DND-41 (cell line): ENCODE data around the gene CCNYL1.
"Not testable (repeated sequence)": the region's sequence is repeated elsewhere in the genome, so short reads cannot be mapped to it uniquely, and the experiment has no call there.

Experiments used
- ATAC-seq: fragments of 200-7000 bp; cut with Tn5 transposase; 3 replicates; pipeline ENCODE4 v1.9.1; 2021; ENCODE audit warnings: low read depth; ENCODE audit not compliant: insufficient read depth
- DNase-seq: peaks from one replicate; pipeline ENCODE4 v3.0.0-alpha.2; 2020
- H2AFZ ChIP-seq: 2 replicates; pipeline ENCODE4 v1.6.0; 2012; ENCODE audit warnings: low read depth, low read length
- H3K27ac ChIP-seq: 2 replicates; pipeline ENCODE4 v1.5.1; 2012; ENCODE audit warnings: low read length, inconsistent platforms
- H3K27me3 ChIP-seq: fragments of 200-600 bp; sonication (generic); 2 replicates; pipeline ENCODE4 v1.6.0; 2012; ENCODE audit warnings: low read length, mild to moderate bottlenecking, inconsistent platforms; ENCODE audit not compliant: insufficient read depth, poor library complexity
- H3K36me3 ChIP-seq: 2 replicates; pipeline ENCODE4 v1.5.1; 2012; ENCODE audit warnings: low read length, inconsistent platforms; ENCODE audit not compliant: insufficient read depth
- H3K4me1 ChIP-seq: 2 replicates; pipeline ENCODE4 v1.5.1; 2012; ENCODE audit warnings: mild to moderate bottlenecking, low read length; ENCODE audit not compliant: insufficient read depth
- H3K4me2 ChIP-seq: 2 replicates; pipeline ENCODE4 v1.6.0; 2012; ENCODE audit warnings: mild to moderate bottlenecking, moderate library complexity, low read length, inconsistent platforms; ENCODE audit not compliant: insufficient read depth
- H3K4me3 ChIP-seq, 2 experiments: fragments of 200-600 bp in 1 of 2; shearing (Covaris generic) in 1 of 2; 2 replicates each; pipeline ENCODE4 v1.5.1; 2012 to 2016; ENCODE audit warnings: inconsistent platforms in 2 of 2, low read length in 2 of 2, mild to moderate bottlenecking in 2 of 2, low read depth in 1 of 2, moderate library complexity in 1 of 2
- H3K79me2 ChIP-seq: 2 replicates; pipeline ENCODE4 v1.6.0; 2012; ENCODE audit warnings: low read length, inconsistent platforms; ENCODE audit not compliant: insufficient read depth
- H3K9ac ChIP-seq: 2 replicates; pipeline ENCODE4 v1.6.0; 2012; ENCODE audit warnings: low read depth, mild to moderate bottlenecking, inconsistent platforms, low read length, moderate library complexity
- H3K9me3 ChIP-seq: 2 replicates; pipeline ENCODE4 v1.5.1; 2012; ENCODE audit warnings: low read length, moderate library complexity, mild to moderate bottlenecking, inconsistent platforms; ENCODE audit not compliant: insufficient read depth, severe bottlenecking
- H4K20me1 ChIP-seq: 2 replicates; pipeline ENCODE4 v1.6.0; 2012; ENCODE audit warnings: low read length; ENCODE audit not compliant: insufficient read depth
- EZH2 ChIP-seq: IDR thresholded peaks from 3 replicates; pipeline ENCODE4 v1.6.1; 2012; ENCODE audit warnings: borderline replicate concordance, low read depth, mild to moderate bottlenecking, moderate library complexity, low read length, inconsistent platforms; ENCODE audit not compliant: severe bottlenecking
- TF ChIP-seq, protein P1 (sequence below): IDR thresholded peaks from 2 replicates; pipeline ENCODE4 v1.5.1; 2012; ENCODE audit warnings: borderline replicate concordance, low read length, moderate library complexity, mild to moderate bottlenecking; ENCODE audit not compliant: poor library complexity, severe bottlenecking; ENCODE audit errors: extremely low read depth

Gene CCNYL1

GRCh38 chr2:207760453-207760852 is 49.0 kb downstream of the CCNYL1 start:
- H3K27ac ChIP-seq, result no peak overlapping the region
- H3K4me1 ChIP-seq, result no peaks in the 10 kb centered on the region
- no peak overlapping the region for H3K4me3 ChIP-seq
- no peak for DNase-seq
- no peaks in the 10 kb centered on the region for H3K9me3 ChIP-seq
- H3K36me3 ChIP-seq, result no peaks in the 10 kb centered on the region
- H3K27me3 ChIP-seq, result no peaks in the 10 kb centered on the region
- TF ChIP-seq, protein P1, sequence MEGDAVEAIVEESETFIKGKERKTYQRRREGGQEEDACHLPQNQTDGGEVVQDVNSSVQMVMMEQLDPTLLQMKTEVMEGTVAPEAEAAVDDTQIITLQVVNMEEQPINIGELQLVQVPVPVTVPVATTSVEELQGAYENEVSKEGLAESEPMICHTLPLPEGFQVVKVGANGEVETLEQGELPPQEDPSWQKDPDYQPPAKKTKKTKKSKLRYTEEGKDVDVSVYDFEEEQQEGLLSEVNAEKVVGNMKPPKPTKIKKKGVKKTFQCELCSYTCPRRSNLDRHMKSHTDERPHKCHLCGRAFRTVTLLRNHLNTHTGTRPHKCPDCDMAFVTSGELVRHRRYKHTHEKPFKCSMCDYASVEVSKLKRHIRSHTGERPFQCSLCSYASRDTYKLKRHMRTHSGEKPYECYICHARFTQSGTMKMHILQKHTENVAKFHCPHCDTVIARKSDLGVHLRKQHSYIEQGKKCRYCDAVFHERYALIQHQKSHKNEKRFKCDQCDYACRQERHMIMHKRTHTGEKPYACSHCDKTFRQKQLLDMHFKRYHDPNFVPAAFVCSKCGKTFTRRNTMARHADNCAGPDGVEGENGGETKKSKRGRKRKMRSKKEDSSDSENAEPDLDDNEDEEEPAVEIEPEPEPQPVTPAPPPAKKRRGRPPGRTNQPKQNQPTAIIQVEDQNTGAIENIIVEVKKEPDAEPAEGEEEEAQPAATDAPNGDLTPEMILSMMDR, result no peak
- no peak for TF ChIP-seq EZH2
- no peaks in the 10 kb centered on the region for H4K20me1 ChIP-seq
- ATAC-seq, result no peak
- H2AFZ ChIP-seq, result no peak overlapping the region
- H3K9ac ChIP-seq, result no peak overlapping the region
- H3K4me2 ChIP-seq, result no peak overlapping the region
- H3K79me2 ChIP-seq, result no peaks in the 10 kb centered on the region

DNA sequence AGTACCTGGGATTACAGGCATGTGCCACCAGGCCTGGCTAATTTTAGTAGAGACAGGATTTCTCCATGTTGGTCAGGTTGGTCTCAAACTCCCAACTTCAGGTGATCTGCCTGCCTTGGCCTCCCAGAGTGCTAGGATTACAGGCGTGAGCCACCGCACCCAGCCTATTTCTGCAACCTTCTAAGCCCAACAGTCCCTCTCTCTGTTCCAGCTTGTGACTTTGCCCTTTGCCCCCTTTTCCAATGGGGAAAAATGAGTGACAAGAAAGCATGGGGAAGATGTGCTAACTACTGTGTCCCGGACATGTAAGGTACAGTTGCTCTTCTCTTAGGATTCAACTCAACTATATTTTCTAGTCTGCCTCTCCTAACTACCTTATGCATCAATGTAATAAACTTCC is 50.0 kb downstream of the CCNYL1 start:
- H2AFZ ChIP-seq, H3K9ac ChIP-seq, DNase-seq, H3K27me3 ChIP-seq, H3K4me3 ChIP-seq, ATAC-seq, H3K36me3 ChIP-seq, H3K79me2 ChIP-seq, H3K27ac ChIP-seq, H3K9me3 ChIP-seq, H4K20me1 ChIP-seq, H3K4me1 ChIP-seq, H3K4me2 ChIP-seq: not testable (repeated sequence)

DNA sequence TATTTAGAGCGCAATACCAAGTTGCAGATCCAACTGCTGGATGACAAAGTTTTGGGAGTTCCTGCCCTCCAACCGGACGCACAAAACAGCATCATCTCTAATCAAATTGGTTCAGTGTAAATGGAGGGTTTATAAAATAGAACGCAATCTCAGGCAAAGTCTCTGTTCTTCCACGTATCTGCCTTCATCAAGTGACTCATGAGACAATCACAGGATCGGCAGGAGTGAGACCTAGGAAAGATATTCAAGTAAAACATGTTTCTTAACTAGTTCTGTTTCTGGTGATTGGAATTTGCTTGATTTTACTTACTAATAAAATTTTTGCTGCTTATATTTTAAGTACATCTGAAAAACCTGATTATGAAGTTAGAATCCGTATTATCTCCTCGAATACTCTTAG is 50.7 kb downstream of the CCNYL1 start:
- no peak overlapping the region for H3K4me3 ChIP-seq
- H3K4me2 ChIP-seq, result no peak overlapping the region
- H3K4me1 ChIP-seq, result no peaks in the 10 kb centered on the region
- no peak overlapping the region for H3K27ac ChIP-seq
- H3K9ac ChIP-seq, result no peak overlapping the region
- no peaks in the 10 kb centered on the region for H3K9me3 ChIP-seq
- no peak for ATAC-seq
- H2AFZ ChIP-seq, result no peak overlapping the region
- DNase-seq, result no peak
- H4K20me1 ChIP-seq, result no peaks in the 10 kb centered on the region
- no peak for TF ChIP-seq EZH2
- TF ChIP-seq, protein P1, result no peak
- no peaks in the 10 kb centered on the region; the same call in 1 of the 2 replicates for H3K36me3 ChIP-seq
- H3K79me2 ChIP-seq, result no peaks in the 10 kb centered on the region
- no peaks in the 10 kb centered on the region for H3K27me3 ChIP-seq

DNA sequence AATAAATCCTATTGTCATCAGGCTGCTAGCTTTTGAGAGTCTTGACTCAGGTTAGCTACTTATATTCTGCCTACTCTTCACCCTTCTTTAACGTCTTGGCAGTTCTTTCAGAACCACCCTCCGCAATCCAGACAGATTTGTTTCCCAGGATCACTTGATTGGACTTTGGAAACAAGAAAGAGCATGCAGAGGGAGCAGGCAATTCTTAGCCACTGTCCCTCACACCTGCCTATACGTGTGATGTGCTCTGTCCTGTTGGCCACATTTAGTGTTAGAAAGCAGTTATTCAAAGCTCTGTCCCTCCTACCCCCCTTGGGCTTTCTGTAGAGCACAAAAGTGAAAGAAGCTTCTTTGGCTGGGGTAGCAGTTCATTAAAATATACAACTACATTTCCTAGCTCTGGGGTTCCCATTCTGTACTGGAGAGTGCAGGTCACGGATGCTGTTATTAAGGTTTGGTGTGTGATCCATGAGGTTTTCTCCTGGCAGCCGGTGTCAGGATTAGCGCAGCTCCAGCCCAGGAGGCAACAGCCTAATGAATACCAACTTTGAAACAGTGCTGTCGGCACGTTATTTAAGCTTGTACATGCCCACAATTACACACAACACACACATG is 52.0 kb downstream of the CCNYL1 start:
- no peak overlapping the region for H3K9ac ChIP-seq
- H4K20me1 ChIP-seq, result no peaks in the 10 kb centered on the region; the same call in 1 of the 2 replicates
- DNase-seq, result no peak
- H3K27me3 ChIP-seq, result no peaks in the 10 kb centered on the region
- no peak overlapping the region for H3K4me2 ChIP-seq
- ATAC-seq, result no peak
- H3K36me3 ChIP-seq, result peaks cover 6% of the 10 kb centered on the region; the same call in 1 of the 2 replicates
- TF ChIP-seq, protein P1, result no peak
- no peak for TF ChIP-seq EZH2
- no peaks in the 10 kb centered on the region for H3K79me2 ChIP-seq
- H2AFZ ChIP-seq, result no peak overlapping the region
- peaks cover 7% of the 10 kb centered on the region for H3K4me1 ChIP-seq
- no peak overlapping the region for H3K4me3 ChIP-seq
- H3K27ac ChIP-seq, result no peak overlapping the region
- H3K9me3 ChIP-seq, result no peaks in the 10 kb centered on the region
